Measurements from ENCODE around the gene ZBTB7C.

The ZBTB7C gene

GRCh38 chr18:48320639-48320945, 88.6 kb downstream of the ZBTB7C start:
- no peak for DNase-seq

GRCh38 chr18:48319801-48320638, 89.2 kb downstream of the ZBTB7C start:
- no peak for DNase-seq

GRCh38 chr18:48318436-48318835, 90.7 kb downstream of the ZBTB7C start:
- no peak for DNase-seq

GRCh38 chr18:48317781-48318381, 91.3 kb downstream of the ZBTB7C start:
- DNase-seq: no peak

GRCh38 chr18:48316177-48316576, 93.0 kb downstream of the ZBTB7C start:
- no peak for DNase-seq

- no peak for DNase-seq
Observed at GRCh38 chr18:48314690-48315089, 94.5 kb downstream of the ZBTB7C start.

- DNase-seq: no peak
Observed at GRCh38 chr18:48313792-48314191, 95.4 kb downstream of the ZBTB7C start.

DNA sequence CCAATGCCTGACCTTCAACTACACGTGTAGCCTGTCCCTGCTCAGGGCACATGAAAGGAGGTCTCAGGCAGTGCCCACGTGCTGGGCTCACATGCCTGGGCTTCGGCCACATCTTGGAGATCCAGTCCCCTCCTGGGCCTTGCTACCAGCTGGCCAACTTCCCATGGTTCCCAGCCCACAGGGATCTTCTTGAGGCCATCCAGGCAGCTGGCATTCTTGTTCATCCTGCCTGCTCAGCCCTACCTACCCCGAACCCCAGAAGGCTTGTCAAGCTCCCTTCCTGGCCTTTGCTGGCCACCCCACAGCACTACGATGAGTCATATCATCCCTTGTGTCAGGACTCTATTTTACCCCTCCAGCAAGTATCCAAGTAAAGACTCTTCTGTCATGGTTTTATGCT, 97.1 kb downstream of the ZBTB7C start:
- DNase-seq: no peak

- DNase-seq: no peak
Observed at GRCh38 chr18:48310999-48311398, 98.2 kb downstream of the ZBTB7C start.

GRCh38 chr18:48310353-48310752, 98.8 kb downstream of the ZBTB7C start:
- DNase-seq: no peak

DNA sequence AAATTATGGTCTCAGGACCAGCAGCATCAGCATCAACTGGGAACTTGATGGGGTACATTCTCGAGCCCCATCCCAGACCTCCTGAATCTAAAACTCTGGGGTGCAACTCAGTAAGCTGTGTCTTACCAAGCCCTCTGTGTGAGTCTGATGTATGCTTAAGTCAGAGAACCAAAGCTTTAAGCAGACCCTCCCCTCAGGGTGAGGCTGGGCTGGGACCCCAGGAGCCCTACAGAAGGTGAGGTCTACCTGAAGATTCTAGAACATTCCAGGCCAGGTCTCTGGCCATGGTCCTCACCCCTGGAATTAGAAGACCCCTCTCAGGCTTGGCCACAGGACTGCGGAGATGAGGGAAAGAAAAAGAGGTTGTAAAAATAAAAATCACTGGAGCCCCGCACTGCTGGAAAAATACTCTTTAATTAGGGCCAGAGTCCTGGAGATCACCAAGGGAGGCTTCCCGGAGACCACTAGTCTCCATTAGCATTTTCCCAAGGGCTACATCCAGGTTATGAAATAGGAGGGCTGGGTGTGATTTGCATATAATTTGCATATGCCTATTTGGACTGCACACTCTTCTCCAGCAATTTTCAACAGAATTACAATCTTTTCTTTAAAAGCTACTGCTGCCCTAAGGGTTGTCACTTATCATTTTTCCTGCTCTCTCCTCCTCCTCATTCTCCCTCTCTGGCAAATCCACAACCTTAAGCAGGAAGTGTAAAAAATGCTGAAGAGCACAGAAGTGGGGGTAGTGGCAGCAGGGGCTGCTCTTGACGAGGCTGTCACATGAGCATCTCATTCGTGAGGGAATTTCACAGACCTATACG, 100.2 kb downstream of the ZBTB7C start:
- no peak for DNase-seq

GRCh38 chr18:48308027-48308635, 101.1 kb downstream of the ZBTB7C start:
- DNase-seq: no peak

DNA sequence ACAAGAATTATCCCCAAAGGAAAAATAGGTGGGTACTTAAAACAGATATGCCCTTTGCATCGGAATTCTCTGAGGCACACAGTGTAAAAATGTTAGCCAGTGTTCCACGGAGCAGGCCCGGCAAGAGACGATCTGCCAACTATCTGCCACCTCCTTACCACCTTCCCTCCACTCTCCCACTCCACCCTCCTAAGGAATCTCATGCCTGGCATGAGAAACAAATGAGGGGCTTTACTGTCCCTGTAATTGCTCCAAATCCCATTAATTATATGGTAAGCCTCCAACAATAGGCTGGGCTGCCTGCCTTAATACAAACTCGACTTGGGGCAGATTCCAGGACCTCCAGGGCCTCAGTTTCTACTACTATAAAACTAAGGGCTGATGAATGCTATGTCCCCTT, 102.3 kb downstream of the ZBTB7C start:
- no peak for DNase-seq

- DNase-seq: no peak
Observed at GRCh38 chr18:48304906-48305693, 104.1 kb downstream of the ZBTB7C start.

DNA sequence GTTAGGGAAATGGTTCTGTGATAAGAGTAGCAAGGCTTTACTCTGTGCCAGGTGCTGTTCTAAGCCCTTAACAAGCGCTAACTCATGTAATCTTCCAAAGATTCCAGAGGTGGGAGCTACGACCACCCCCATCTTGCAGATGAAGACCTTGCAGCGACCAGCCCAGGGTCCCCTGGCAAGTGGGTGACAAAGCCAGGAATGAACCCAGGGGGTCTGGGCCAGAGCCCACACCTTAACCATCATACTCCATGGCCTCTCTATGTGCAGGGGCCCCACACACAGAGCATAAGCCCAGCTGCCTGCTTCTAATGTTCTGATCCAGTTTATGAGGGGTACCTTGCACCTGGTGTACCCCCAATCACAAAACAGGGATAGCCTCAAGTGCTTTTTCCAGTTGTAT, 105.3 kb downstream of the ZBTB7C start:
- no peak for DNase-seq

- DNase-seq: no peak
Observed at GRCh38 chr18:48302736-48303135, 106.4 kb downstream of the ZBTB7C start.

DNA sequence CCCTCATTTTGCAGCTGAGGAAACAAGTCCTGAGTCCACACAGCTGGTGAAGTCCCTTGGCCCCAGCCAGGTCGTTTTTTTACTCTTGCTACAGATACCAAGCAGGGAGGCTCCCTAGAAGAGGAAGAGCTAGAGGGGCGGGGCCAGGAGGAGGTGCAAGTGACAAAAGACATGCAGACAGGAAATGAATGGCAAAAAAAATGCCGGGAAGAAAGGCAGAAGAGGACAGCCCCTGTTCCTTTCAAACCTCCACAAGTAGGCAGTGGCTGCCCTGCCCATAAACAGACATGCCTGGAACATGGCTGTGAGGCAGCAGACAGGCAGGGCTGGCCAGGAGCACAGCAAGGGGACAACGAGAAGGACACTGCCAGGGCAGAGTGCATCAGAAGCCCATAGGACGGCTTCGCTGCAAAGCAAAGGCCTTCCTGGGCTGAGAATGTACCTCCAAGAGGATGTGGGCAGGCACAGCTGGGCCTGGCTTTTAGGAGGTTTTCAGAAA, 108.7 kb downstream of the ZBTB7C start:
- no peak for DNase-seq

DNA sequence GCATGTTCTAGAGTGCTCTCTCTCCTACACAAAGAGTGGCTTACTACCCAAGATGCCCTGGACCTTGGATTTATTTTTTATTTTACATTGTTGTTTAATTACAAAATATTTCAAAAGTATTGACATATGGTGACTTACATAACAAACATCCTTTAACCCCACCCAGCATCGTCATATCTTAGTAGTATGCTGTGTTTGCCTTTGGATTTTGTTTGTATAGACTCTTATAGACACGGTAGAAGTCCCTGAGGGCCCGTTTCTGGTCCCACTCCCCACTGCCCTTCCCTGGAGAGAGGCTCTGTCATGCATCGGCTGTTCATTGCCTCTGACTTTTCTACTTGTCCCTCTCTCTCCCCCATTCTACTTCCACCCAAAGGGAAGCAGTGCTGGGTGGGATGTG, 112.0 kb downstream of the ZBTB7C start:
- no peak for DNase-seq

GRCh38 chr18:48296581-48296980, 112.6 kb downstream of the ZBTB7C start:
- DNase-seq: no peak

DNA sequence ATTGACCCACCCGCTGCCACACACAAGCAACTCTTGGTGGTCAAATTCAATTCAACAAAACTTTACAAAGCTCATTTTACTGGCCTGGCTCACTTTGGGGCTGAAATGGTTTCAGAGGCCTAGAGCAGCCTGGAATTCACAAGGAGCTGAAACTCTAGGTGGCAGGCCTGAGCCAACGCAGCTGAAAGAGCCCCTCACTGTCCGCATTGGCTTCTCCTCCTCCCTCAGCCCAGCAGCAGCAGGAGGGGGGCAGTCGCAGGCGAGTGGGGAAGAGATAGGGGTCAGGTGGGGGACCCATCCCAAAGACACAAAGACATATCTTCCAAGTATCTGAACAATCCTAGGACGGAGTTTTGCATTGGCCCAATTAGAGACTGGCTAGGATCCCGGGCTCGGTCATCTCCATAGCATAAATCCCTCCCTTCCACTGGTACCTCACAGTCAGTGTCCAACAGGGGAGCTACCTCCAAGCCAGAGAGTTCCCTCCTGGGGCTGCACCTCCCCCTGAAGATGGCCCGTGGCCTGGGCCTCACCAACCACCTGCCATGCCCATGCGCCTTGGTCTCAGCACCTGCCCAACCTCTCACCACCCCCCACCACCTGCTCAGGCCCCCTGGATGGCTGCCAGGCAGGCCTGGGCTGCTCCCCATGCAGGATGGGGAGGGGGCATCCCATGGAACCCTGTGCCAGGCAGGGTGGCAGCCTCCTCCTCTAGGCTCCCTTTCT, 113.4 kb downstream of the ZBTB7C start:
- no peak for DNase-seq

- DNase-seq: no peak
Observed at GRCh38 chr18:48294899-48295585, 114.1 kb downstream of the ZBTB7C start.

All from stimulated activated CD4-positive, alpha-beta T cell treated with anti-CD3 and anti-CD28 coated beads, Interleukin-4, amount 100 ng/mL, for 24 hours (primary cell).